Globus pallidus (tissue), 1 donor: ENCODE data around the gene ADD3.

ENCODE experiments used
- DNase-seq: peaks from one replicate; pipeline ENCODE4 v3.0.0-alpha.2; 2015; ENCODE audit warnings: low spot score

ADD3 gene

DNA sequence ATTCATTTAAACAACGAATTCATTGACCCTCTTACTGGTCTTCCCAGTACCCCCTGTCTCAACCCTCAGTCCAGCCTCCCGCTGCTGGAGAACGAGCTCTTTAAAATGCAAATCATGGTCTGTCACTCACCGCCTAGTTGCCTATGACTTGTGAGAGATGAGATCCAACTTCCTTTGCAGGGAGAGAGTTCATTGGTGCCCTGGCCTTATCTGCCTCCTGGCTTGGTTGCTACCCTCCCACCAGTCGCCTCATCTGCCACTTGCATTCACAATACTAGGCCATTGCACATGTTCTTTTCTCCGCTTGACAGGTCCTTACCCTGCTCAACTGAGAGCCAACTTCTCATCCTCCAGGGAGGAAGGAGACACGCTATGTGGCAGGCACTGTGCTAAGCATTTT lies 145.6 kb downstream of the ADD3 start:
- no peak for DNase-seq

- DNase-seq: no peak
Measured at GRCh38 chr10:110156046-110156445, 148.3 kb downstream of the ADD3 start.

GRCh38 chr10:110158051-110159005 lies 150.5 kb downstream of the ADD3 start:
- no peak for DNase-seq

GRCh38 chr10:110160081-110160480 lies 152.3 kb downstream of the ADD3 start:
- no peak for DNase-seq

- no peak for DNase-seq
Measured at GRCh38 chr10:110160522-110160921, 152.7 kb downstream of the ADD3 start.

DNA sequence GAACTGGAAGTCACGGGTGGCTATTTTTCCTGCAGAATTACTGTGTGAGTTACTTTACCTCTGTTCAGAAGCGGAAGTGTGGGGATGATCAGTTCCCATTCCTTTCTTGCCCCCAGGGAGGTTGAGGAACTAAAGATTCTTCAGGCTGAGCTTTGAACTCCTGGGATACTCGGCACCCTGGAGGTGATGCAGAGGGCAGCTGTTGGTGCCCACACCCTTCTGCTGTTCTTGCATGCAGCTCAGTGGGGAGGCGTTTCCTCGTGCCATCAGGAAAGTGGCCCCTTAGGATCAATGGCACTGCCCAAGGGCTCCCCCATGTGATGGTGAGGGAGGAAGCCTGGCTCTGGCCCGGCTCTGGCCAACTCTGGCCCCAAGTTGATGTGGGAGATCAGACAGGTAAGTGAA lies 155.0 kb downstream of the ADD3 start:
- DNase-seq: no peak

DNA sequence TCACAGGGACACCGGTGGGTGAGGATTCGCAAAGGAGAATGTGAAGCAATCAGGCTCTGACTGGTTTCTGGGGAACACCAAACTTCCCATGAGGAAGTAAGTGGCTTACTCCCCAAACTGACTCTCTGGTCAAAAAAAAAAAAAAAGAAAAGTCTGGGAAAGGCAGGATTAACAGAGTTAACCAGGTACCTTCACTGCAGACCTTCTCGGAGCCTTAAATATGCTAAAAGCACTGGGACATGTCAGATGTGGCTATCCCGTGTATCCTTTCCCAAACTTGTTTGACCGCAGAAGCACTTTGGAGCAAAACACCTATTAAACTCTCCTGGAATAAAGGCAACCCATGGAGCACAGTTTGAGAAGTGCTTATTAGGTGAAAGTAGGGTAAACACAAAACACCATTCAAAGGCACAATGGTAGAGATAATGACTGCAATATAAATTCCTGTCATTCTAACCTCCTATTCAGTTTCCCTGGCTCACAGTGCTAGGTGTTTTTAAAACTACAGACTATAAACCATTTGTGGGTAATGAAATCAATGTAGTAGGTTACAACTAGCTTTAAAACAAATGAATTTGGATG lies 155.5 kb downstream of the ADD3 start:
- DNase-seq: no peak

DNA sequence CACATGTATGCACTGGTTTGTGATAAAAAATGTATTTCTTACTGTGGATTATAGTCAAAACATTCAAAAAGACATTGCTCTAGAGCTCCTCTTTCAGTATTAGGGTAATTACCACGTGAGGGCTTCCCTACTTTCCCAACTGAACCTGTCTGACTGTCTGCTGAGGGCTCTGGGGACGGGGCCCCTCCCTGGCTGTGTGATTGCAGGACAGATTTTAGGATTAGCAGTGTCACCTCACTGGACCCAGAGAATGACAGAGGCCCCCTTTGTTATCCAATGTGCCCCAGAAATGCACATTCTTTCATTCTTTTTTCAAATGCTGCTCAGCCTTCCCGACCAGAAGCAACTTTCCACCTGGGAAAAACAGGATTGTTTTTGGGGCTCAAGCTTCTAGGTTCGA lies 156.1 kb downstream of the ADD3 start:
- no peak for DNase-seq

GRCh38 chr10:110165239-110165638 lies 157.5 kb downstream of the ADD3 start:
- no peak for DNase-seq

GRCh38 chr10:110167149-110167548 lies 159.4 kb downstream of the ADD3 start:
- no peak for DNase-seq

GRCh38 chr10:110168601-110169481 lies 161.1 kb downstream of the ADD3 start:
- no peak for DNase-seq

GRCh38 chr10:110169586-110169985 lies 161.8 kb downstream of the ADD3 start:
- no peak for DNase-seq

- no peak for DNase-seq
Measured at GRCh38 chr10:110170142-110170971, 162.6 kb downstream of the ADD3 start.

DNA sequence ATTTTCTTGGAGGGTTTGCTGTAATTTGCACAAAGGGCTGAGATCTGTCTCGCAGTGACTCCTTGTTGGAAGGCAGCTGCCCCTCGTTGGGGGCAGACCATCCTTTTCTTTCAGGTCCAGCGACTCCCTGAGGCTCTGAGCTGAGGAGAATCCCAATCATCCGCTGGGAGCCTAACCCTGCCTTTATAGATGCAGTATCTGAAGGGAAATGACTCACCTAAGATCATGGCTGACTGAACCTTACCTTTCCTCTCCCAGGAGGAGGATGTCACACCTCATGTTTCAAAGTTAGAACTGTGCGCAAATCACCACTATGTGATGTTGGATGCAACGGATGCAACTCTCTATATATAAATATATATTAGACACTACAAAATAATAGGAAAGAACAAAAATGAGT lies 163.2 kb downstream of the ADD3 start:
- DNase-seq: no peak

DNA sequence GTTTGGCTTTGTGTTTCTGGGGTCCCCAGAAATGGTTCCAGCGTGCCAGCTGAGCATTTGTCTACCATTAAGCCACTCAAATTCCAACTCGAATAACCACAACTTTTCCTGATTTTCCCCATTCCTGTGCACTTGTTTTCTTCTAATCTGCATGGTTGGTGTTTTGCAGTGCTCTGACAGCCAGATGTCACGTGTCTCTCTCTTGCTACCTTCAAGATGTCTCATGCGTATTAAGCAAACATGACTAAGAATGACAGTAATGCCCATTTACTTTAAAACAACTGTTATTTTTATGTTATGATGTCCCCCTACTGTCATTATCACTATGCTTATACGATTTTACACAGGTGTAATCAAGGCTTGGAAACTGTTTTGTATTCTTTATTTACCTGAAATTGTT lies 164.4 kb downstream of the ADD3 start:
- no peak for DNase-seq

DNA sequence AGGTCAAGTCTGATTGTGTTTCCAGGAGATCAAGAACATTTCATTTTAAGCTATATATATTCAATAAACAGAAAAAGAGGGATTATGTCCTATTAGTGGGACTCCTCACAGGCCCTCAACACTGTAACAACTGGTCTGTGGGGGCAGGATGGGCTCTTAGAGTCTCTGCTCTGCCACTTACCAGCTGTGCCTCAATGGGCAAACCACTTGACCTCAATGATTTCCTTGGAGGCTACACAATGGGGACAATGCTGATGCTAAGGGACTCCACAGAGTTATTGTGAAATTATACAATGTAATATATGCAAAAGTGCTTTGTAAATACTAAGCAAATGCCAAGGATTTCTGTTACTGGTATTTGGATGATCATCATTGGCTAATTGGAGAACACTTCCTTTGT lies 166.4 kb downstream of the ADD3 start:
- DNase-seq: no peak

DNA sequence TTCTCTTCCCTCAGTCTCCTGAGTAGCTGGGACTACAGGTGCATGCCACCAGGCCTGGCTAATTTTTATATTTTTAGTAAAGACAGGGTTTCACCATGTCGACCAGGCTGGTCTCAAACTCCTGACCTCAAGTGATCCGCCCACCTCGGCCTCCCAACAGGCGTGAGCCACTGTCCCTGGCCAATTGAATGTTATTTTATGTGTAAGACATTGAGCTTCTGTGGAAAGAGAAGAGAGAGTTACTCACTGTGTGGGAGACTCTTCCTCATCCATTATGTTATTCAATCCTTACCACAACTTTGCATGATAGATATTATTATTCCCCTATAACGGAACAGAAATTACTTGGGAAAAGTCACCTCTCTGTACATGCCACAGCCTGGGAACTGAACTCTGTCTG lies 167.0 kb downstream of the ADD3 start:
- DNase-seq: no peak

GRCh38 chr10:110175406-110175805 lies 167.6 kb downstream of the ADD3 start:
- DNase-seq: no peak

DNA sequence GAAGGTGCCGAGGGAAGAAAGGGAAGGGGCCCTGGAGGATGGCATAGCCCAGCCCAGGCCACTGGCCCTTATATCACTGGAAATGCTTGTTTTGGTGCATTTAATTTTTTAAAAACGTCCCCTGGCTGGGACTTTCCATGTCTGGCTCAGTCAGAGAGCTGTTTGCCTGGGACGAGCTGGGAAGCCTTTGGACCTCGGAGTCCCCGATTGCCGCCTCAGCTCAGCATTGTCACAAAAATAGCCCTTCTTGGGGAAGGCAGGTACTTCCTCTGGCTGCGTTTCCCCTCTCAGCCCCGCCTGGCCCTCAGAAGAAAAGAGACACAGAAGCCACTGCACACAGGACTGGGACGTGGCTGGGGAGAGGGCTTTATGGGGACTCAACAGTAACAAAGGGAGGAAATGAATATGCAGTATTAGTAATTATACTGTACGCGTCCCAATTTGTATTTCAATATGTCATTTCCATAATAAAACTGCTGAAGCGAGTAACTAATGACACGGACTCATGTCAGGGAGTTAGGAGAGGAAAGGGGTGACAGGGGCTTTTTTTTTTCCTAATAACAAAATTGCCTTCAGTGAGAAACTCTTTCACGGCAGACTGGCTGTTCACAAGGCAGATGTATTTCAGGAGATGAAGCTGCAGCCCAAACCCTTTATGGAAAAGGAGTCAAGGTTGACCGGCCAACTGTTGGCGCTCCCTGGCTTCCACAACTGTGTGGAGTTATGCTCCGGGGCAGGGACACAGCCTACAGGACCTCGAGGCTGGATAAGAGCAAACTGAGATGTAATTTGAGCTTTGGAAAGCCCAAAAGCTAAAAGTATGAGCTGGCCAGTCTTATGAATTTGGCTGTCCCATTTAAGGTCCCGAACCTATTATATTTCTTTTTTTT lies 168.6 kb downstream of the ADD3 start:
- no peak for DNase-seq

GRCh38 chr10:110179220-110179619 lies 171.4 kb downstream of the ADD3 start:
- DNase-seq: no peak

DNA sequence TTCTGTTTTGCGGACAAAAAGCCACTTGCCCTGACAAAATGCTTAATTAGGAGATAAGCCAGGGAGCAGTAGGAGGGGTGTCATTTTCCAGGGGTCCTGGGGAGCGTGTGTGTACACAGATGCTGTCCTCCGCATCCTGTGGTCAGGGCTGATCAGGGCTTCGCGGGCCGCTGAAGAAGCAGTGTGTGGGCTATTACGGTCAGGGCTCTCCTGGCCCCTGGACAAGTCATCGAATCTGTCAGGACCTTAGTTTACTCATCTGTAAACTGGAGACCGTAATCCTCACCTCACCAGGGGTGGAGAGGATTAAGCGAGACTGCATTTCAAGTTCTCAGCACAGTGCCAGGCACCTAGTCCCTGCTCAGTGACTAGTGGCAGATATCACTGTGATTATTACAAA lies 173.7 kb downstream of the ADD3 start:
- DNase-seq: no peak
